HG02885 (cell line): ENCODE results near the gene MINDY3.
A peak's percentile ranks its signal among the peaks of the same experiment; 100 is the strongest.

Experiments
- ATAC-seq: cut with Tn5 transposase; IDR thresholded peaks from one replicate; pipeline ENCODE4 v1.9.1; 2021; ENCODE audit warnings: mild to moderate bottlenecking; ENCODE audit not compliant: unreplicated experiment, poor library complexity

Gene MINDY3

GRCh38 chr10:15809450-15809849 is 50.9 kb downstream of the MINDY3 start:
- no peak for ATAC-seq

- ATAC-seq, result no peak
Observed at GRCh38 chr10:15808204-15808797, 52.0 kb downstream of the MINDY3 start.

GRCh38 chr10:15805395-15806058 is 54.8 kb downstream of the MINDY3 start:
- no peak for ATAC-seq

GRCh38 chr10:15804109-15804508 is 56.2 kb downstream of the MINDY3 start:
- no peak for ATAC-seq

GRCh38 chr10:15802375-15802949 is 57.8 kb downstream of the MINDY3 start:
- ATAC-seq, result no peak

- ATAC-seq, result no peak
Observed at GRCh38 chr10:15801641-15802040, 58.7 kb downstream of the MINDY3 start.

GRCh38 chr10:15801147-15801546 is 59.2 kb downstream of the MINDY3 start:
- no peak for ATAC-seq

GRCh38 chr10:15797346-15797745 is 63.0 kb downstream of the MINDY3 start:
- ATAC-seq, result no peak

GRCh38 chr10:15796762-15797161 is 63.5 kb downstream of the MINDY3 start:
- no peak for ATAC-seq

- ATAC-seq, result no peak
Observed at GRCh38 chr10:15796098-15796759, 64.1 kb downstream of the MINDY3 start.

- peak; percentile 44 for ATAC-seq
Observed at GRCh38 chr10:15795036-15795792, 65.1 kb downstream of the MINDY3 start.

GRCh38 chr10:15794569-15794968 is 65.7 kb downstream of the MINDY3 start:
- ATAC-seq, result no peak

- no peak for ATAC-seq
Observed at GRCh38 chr10:15793664-15794063, 66.6 kb downstream of the MINDY3 start.

- ATAC-seq, result no peak
Observed at GRCh38 chr10:15792777-15793176, 67.5 kb downstream of the MINDY3 start.

- ATAC-seq, result no peak
Observed at GRCh38 chr10:15791816-15792524, 68.3 kb downstream of the MINDY3 start.

GRCh38 chr10:15789793-15790525 is 70.3 kb downstream of the MINDY3 start:
- ATAC-seq, result no peak

GRCh38 chr10:15787426-15787825 is 72.9 kb downstream of the MINDY3 start:
- ATAC-seq, result no peak

GRCh38 chr10:15784662-15785300 is 75.5 kb downstream of the MINDY3 start:
- ATAC-seq, result no peak
